ENCODE data around the gene SLC25A22. TPM values are rescaled to one million over a fixed set of nuclear protein-coding genes. Genes with fewer than 3 reads are reported as not detected.

Gene SLC25A22
- total RNA-seq, 6 experiments from 2014 or later = 39.7 to 47.3 (median 42.9) TPM

DNA sequence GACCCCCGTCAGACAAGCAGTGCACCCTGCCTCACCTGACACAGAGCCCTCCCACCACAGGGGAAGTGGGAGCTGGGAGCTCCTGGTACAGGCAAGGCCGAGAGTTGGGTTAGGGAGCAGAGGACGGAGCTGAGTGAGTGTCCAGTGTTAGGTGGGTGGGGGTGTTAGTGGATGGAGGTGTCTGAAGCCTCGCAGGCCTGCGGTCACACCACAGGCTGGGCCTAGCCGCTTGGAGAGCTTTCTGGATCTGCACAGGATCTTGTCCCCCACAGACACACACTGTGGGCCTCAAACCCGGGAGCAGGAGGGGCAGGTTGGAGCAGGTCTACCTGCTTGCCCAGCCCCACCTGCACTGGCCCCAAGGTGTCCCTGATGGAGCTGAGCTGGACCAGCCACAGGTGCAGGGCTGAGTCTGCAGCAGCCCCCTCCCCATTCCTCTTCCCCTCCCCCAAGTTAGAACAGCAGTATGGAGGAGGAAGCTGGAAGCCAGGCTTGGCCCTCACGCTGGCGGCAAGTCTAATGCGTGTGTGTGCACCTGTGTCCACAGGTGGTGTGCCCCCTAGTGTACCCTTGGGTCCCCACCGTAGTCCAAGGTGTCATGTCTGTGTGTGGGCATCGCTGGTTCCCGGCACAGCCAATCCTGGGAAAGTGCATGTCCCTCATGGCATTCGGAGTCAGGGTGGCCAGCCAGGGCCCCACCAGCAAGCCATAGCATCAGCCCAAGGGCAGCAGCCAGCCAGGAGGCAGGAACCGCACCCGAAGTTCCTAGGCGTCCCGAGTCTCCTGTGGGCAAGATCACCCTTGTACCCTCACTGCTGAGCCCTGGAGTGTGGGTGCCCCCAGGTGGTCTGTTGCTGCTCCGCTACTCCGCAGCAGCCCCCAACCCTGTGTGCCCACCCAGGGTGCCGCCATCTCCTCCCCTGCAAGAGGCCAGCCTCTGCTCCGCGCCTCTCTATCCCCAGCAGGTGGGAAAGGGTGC lies 18.8 kb downstream of the SLC25A22 start:
- Mint-ChIP-seq H3K27me3 (ENCODE audit: insufficient read depth) (peaks cover 4% of the 10 kb centered on the region; the same call in 1 of the 2 replicates), H3K9me3 (no peaks in the 10 kb centered on the region), H3K4me1 (ENCODE audit: low read depth) (peaks cover 35% of the 10 kb centered on the region), H3K4me3 (no peak overlapping the region), H3K36me3 (ENCODE audit: low read depth) (peaks cover 6% of the 10 kb centered on the region), H3K27ac (no peak overlapping the region)
- no peak for DNase-seq
- TF ChIP-seq, protein P1, sequence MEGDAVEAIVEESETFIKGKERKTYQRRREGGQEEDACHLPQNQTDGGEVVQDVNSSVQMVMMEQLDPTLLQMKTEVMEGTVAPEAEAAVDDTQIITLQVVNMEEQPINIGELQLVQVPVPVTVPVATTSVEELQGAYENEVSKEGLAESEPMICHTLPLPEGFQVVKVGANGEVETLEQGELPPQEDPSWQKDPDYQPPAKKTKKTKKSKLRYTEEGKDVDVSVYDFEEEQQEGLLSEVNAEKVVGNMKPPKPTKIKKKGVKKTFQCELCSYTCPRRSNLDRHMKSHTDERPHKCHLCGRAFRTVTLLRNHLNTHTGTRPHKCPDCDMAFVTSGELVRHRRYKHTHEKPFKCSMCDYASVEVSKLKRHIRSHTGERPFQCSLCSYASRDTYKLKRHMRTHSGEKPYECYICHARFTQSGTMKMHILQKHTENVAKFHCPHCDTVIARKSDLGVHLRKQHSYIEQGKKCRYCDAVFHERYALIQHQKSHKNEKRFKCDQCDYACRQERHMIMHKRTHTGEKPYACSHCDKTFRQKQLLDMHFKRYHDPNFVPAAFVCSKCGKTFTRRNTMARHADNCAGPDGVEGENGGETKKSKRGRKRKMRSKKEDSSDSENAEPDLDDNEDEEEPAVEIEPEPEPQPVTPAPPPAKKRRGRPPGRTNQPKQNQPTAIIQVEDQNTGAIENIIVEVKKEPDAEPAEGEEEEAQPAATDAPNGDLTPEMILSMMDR (IDR thresholded peaks at IDR 0.05) = peak; percentile 21; the same call in 1 of the 2 replicates

DNA sequence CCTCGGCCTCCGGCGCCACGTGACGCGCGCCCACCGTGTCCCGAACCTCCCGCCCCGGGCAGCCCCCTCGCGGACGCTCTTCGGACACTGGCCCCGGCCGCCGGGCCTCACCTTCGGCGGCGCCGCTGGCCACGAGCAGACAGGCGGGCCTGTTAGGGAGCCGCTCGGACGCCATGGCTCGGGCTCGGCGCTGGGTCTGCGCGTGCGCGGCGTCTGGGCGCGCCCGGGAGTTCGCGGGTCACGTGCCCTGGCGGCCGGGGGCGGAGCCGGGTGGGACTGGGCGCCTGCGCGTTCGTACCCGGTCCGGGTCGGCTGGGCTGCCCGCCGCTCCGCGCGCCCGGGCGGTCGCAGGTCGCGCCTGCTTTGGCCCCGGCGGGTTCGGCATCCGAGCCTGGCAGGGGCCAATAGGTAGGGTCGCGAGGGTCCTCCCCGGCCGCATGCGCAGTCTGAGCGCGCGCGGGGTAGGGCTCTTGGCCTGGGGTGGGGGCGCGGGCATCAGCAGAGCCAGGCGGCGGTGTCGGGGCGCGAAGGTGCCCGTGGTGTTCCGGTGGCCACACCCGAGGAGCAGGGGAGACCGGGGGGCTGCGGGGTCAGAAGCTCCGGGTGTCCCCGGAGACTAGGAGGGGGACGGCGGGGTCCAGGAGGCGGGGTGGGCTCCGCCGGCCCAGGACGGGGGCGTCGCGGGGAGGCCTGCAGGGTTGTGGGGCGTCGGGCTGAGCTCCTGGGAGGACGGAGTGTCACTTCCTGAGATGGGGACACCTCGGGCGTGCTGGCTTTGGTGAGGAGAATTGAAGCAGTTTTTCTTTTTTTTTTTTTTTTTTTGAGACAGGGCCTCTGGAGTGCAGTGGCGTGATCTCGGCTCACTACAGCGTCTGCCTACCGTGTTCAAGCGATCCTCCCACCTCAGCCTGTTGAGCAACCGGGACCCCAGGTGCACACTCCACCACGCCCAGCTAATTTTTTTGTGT lies 20.5 kb downstream of the SLC25A22 start, which contains the start of gene GATD1:
TSS of gene GATD1 (minus strand) at position 200 of the 968 bp plus-strand sequence. CDS start at position 175, 25 bp downstream.
- TF ChIP-seq, protein P1 (IDR thresholded peaks at IDR 0.05) = no peak
- Mint-ChIP-seq H3K4me1 (ENCODE audit: low read depth) (peaks cover 22% of the 10 kb centered on the region), H3K27me3 (ENCODE audit: insufficient read depth) (peaks cover 4% of the 10 kb centered on the region; the same call in 1 of the 2 replicates), H3K4me3 (peak within 1 kb of the TSS; percentile 93), H3K9me3 (no peaks in the 10 kb centered on the region), H3K27ac (peak within 1 kb of the TSS; percentile 82), H3K36me3 (ENCODE audit: low read depth) (no peaks in the 10 kb centered on the region; the same call in 1 of the 2 replicates)
- peak; percentile 80 for DNase-seq

DNA sequence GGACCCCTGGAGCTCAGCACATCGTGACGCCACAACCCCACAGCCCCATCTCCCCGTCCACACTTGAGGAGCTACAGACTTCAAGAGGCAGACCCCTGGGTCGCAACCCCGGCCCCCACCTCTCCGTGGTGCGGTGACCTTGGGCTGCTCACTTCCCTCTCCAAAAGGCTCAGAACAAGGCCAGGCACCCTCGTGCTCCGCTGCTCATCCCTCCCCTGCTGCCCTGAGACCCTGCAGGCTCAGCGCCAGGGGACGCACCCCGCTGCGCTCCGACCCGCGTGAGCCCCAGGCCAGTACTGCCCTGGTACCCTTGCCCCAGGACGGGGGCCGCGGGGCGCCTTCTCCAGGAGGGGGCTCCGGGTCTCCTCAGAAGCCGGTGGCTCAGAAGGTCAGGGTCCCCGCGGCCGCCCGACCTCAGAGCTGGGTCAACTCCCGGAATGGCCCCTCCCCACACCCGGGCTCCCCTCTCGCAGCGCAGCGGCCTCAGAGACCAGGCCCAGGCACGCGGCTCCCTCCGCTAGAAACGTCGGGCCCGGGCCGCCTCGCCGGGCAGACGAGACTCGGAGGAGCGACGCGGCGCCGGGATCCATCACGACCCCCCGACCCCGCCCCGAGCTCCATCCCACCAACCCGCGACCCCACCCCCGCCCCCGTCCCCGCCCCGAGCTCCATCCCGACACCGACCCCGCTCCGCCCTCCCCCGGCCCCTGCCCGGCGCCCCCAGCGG lies 21.4 kb downstream of the SLC25A22 start:
- Mint-ChIP-seq H3K27ac (peak overlapping the region; percentile 82), H3K27me3 (ENCODE audit: insufficient read depth) (peaks cover 4% of the 10 kb centered on the region; the same call in 1 of the 2 replicates), H3K4me1 (ENCODE audit: low read depth) (peaks cover 22% of the 10 kb centered on the region), H3K36me3 (ENCODE audit: low read depth) (no peaks in the 10 kb centered on the region; the same call in 1 of the 2 replicates), H3K9me3 (no peaks in the 10 kb centered on the region), H3K4me3 (peak overlapping the region; percentile 93)
- TF ChIP-seq, protein P1 (IDR thresholded peaks at IDR 0.05) = peak; percentile 14; the same call in 1 of the 2 replicates
- DNase-seq = no peak

DNA sequence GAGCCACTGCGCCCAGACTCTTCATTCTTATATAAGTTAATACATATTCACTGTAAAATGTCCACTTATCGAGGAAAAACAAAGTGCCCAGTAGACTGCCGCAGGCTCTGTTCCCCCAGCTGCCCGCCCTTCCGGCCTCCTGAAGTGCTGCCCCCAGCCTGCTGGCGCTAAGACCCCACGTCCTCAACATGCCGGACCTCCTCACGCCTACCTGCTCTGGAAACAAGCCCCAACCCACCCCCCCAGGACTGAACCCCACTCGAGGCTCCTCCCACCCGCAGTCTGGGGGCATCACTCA lies 21.9 kb downstream of the SLC25A22 start:
- H3K27ac Mint-ChIP-seq = peak overlapping the region; percentile 82
- H3K4me1 Mint-ChIP-seq (ENCODE audit: low read depth) = peaks cover 22% of the 10 kb centered on the region
- H3K27me3 Mint-ChIP-seq (ENCODE audit: insufficient read depth) = peaks cover 4% of the 10 kb centered on the region; the same call in 1 of the 2 replicates
- H3K36me3 Mint-ChIP-seq (ENCODE audit: low read depth) = no peaks in the 10 kb centered on the region; the same call in 1 of the 2 replicates
- no peak for DNase-seq
- peak overlapping the region; percentile 93 for H3K4me3 Mint-ChIP-seq
- TF ChIP-seq, protein P1 (IDR thresholded peaks at IDR 0.05) = no peak
- H3K9me3 Mint-ChIP-seq = no peaks in the 10 kb centered on the region
